Endothelial cell of umbilical vein (primary cell): ENCODE data around the gene CCDC85A. TPM values are rescaled to one million over a fixed set of nuclear protein-coding genes. Genes with fewer than 3 reads are reported as not detected.

Experiments
- BruUV-seq: library from RNA; stranded (reverse); fragments of 400-500 nt; replicated peaks from 2 replicates; lab custom pipeline; 2021; lab: Mats Ljungman, UMichigan
- CTCF ChIA-PET: fragments of 300-600, 350-600 bp; sonication (Branson Sonifier 250); formaldehyde crosslinking; loops from one replicate; lab custom pipeline; 2021; ENCODE audit warnings: antibody characterized with exemption, inconsistent platforms; lab: Charles Lee
- POLR2A ChIA-PET: fragments of 300-600, 350-600 bp; sonication (Branson Sonifier 250); formaldehyde crosslinking; loops from one replicate; lab custom pipeline; 2021; ENCODE audit warnings: antibody characterized with exemption, inconsistent platforms; lab: Charles Lee
- DNase-seq: peaks from one replicate; pipeline ENCODE4 v3.0.0-alpha.2; 2011; ENCODE audit warnings: low read depth, low spot score
- FAIRE-seq: peaks from 2 replicates; lab custom pipeline; 2011; peaks lifted over from hg19 to GRCh38; lab: Jason Lieb, UNC
- H2AFZ ChIP-seq: 2 replicates; pipeline ENCODE4 v1.6.0; 2012; ENCODE audit warnings: low read depth, low read length, control low read depth, inconsistent platforms
- H3K27ac ChIP-seq: 2 replicates; pipeline ENCODE4 v1.5.1; 2011; ENCODE audit warnings: low read depth, mild to moderate bottlenecking, control low read depth, low read length, moderate library complexity; ENCODE audit not compliant: insufficient read depth
- H3K27me3 ChIP-seq, 2 experiments: 2 replicates each; pipeline versions ENCODE4 v1.6.0 to v1.6.1; 2011; ENCODE audit warnings: low read length in 2 of 2, mixed read lengths in 1 of 2; ENCODE audit not compliant: control insufficient read depth in 2 of 2, insufficient read depth in 2 of 2
- H3K36me3 ChIP-seq, 2 experiments: 2 replicates in 1 of 2; 3 replicates in 1 of 2; pipeline ENCODE4 v1.5.1; 2011; ENCODE audit warnings: low read length in 2 of 2, mild to moderate bottlenecking in 1 of 2, moderate library complexity in 1 of 2; ENCODE audit not compliant: control insufficient read depth in 2 of 2, insufficient read depth in 2 of 2; ENCODE audit errors: extremely low read depth in 1 of 2
- H3K4me1 ChIP-seq: 3 replicates; pipeline ENCODE4 v1.5.1; 2011; ENCODE audit warnings: mild to moderate bottlenecking, low read length; ENCODE audit not compliant: control insufficient read depth, insufficient read depth; ENCODE audit errors: extremely low read depth
- H3K4me2 ChIP-seq: 2 replicates; pipeline ENCODE4 v1.6.1; 2011; ENCODE audit warnings: low read length, control low read depth, mixed read lengths; ENCODE audit not compliant: insufficient read depth
- H3K4me3 ChIP-seq, 3 experiments: fragments of 200-600 bp in 1 of 3; sonication (generic), shearing (Covaris generic) in 1 of 3; replicated peaks in 1 of 3; 2 replicates each; pipeline ENCODE4 v1.5.1; 2011 to 2016; ENCODE audit warnings: control low read depth in 3 of 3, low read length in 3 of 3, mild to moderate bottlenecking in 2 of 3, inconsistent platforms in 1 of 3, low read depth in 1 of 3, moderate library complexity in 1 of 3; ENCODE audit not compliant: insufficient read depth in 1 of 3
- H3K79me2 ChIP-seq: 2 replicates; pipeline ENCODE4 v1.6.0; 2012; ENCODE audit warnings: low read length, inconsistent platforms; ENCODE audit not compliant: control insufficient read depth, insufficient read depth
- H3K9ac ChIP-seq: replicated peaks from 2 replicates; pipeline ENCODE3; 2011; ENCODE audit warnings: low read length, control low read depth; ENCODE audit not compliant: insufficient read depth; ENCODE audit errors: extremely low read depth
- H3K9me1 ChIP-seq: replicated peaks from 3 replicates; pipeline ENCODE4 v1.6.0; 2011; ENCODE audit warnings: mild to moderate bottlenecking, low read length; ENCODE audit not compliant: control insufficient read depth, insufficient read depth; ENCODE audit errors: extremely low read depth
- H3K9me3 ChIP-seq: replicated peaks from 2 replicates; pipeline ENCODE4 v1.5.1; 2012; ENCODE audit warnings: low read length, inconsistent platforms; ENCODE audit not compliant: control insufficient read depth, insufficient read depth
- H4K20me1 ChIP-seq: replicated peaks from 2 replicates; pipeline ENCODE3; 2011; ENCODE audit warnings: mild to moderate bottlenecking, low read length; ENCODE audit not compliant: control insufficient read depth, insufficient read depth; ENCODE audit errors: extremely low read depth
- CTCF ChIP-seq, 2 donors: IDR thresholded peaks; 1 replicate in 1 of 2; 2 replicates in 1 of 2; pipeline ENCODE4 v1.5.1; 2011; ENCODE audit warnings: low read length in 2 of 2, mild to moderate bottlenecking in 2 of 2, moderate library complexity in 2 of 2, control low read depth in 1 of 2, inconsistent platforms in 1 of 2, low read depth in 1 of 2; ENCODE audit not compliant: insufficient read depth in 1 of 2; ENCODE audit errors: extremely low read depth in 1 of 2
- EZH2 ChIP-seq: IDR thresholded peaks from 2 replicates; pipeline ENCODE4 v1.6.1; 2012; ENCODE audit warnings: borderline replicate concordance, low read depth, mild to moderate bottlenecking, moderate library complexity, low read length, inconsistent platforms; ENCODE audit not compliant: severe bottlenecking
- FOS ChIP-seq: IDR thresholded peaks from 2 replicates; pipeline ENCODE4 v1.6.1; 2011; ENCODE audit warnings: mild to moderate bottlenecking, low read length, moderate library complexity, borderline replicate concordance; ENCODE audit not compliant: insufficient read depth
- GATA2 ChIP-seq: IDR thresholded peaks from 2 replicates; pipeline ENCODE4 v1.7.0; 2011; ENCODE audit warnings: low read depth, mild to moderate bottlenecking, moderate library complexity, mixed read lengths, low read length; ENCODE audit not compliant: insufficient read length, insufficient read depth
- JUN ChIP-seq: IDR thresholded peaks from 2 replicates; pipeline ENCODE4 v1.6.1; 2011; ENCODE audit warnings: borderline replicate concordance, low read depth; ENCODE audit not compliant: insufficient read length, insufficient read depth
- MYC ChIP-seq: IDR thresholded peaks from one replicate; pipeline ENCODE4 v1.6.1; 2011; ENCODE audit warnings: mild to moderate bottlenecking, low read depth, low read length
- POLR2A ChIP-seq: IDR thresholded peaks from 2 replicates; pipeline ENCODE4 v1.6.1; 2012; ENCODE audit warnings: low read depth, mild to moderate bottlenecking, control low read depth, low read length
- POLR2AphosphoS5 ChIP-seq: IDR thresholded peaks from 2 replicates; pipeline ENCODE4 v1.6.1; 2012; ENCODE audit warnings: low read depth, mild to moderate bottlenecking, control low read depth, low read length, moderate library complexity; ENCODE audit not compliant: insufficient read depth
- dilution Hi-C: fragments of 300-500 bp; cut with MboI; formaldehyde crosslinking; loops from one replicate; pipeline ENCODE4 v1.15.0; 2019; ENCODE audit warnings: low sequenced_read_pairs; ENCODE audit not compliant: extremely low pct_ligation_motif_present
- intact Hi-C: fragments of 100-400 bp; cut with micrococcal nuclease; formaldehyde crosslinking; loops from one replicate; pipeline ENCODE4 v1.10.0; 2022
- polyA plus RNA-seq, 4 experiments: library from polyadenylated mRNA; depleted of rRNA in 3 of 4; stranded (reverse) in 3 of 4; unstranded in 1 of 4; fragments of >200 nt; gene quantifications; 2 replicates each; pipeline versions ENCODE4 v1.2.1 to v1.2.3, GENCODE V29; 2011 to 2012; ENCODE audit warnings: missing spikeins in 1 of 4
- total RNA-seq: library from RNA; stranded (reverse); gene quantifications from 2 replicates; pipeline ENCODE4 v1.2.3, GENCODE V29; 2021
- TF ChIP-seq, protein P1 (sequence below): IDR thresholded peaks from 2 replicates; pipeline ENCODE4 v1.6.1; 2011; ENCODE audit not compliant: insufficient read depth, insufficient read length

The CCDC85A gene
- total and polyA plus RNA-seq, 2 donors (not counting 3 experiments of a cell fraction or from before 2014, with no cell fraction given): 5.1 to 10.4 TPM

- dilution Hi-C loops: no loop called here
- Histone ChIP-seq H3K9ac (no peak overlapping the region), H3K79me2 (no peaks in the 10 kb centered on the region), H3K36me3 (no peaks in the 10 kb centered on the region), H3K9me1 (no peaks in the 10 kb centered on the region), H2AFZ (no peak overlapping the region), H3K9me3 (no peaks in the 10 kb centered on the region), H3K4me1 (no peaks in the 10 kb centered on the region), H3K27me3 (no peaks in the 10 kb centered on the region), H4K20me1 (no peaks in the 10 kb centered on the region), H3K4me2 (no peak overlapping the region), H3K4me3 (no peak overlapping the region), H3K27ac (no peak overlapping the region)
- CTCF ChIA-PET: no interaction called here
- TF ChIP-seq GATA2 (no peak), JUN (no peak), MYC (no peak), POLR2AphosphoS5 (no peak), POLR2A (no peak), EZH2 (no peak), FOS (no peak), CTCF (IDR thresholded peaks at IDR 0.05; ENCODE audit: extremely low read depth in 1 of 2, insufficient read depth in 1 of 2, low read depth in 1 of 2, low read length in 2 of 2) (no peak)
- TF ChIP-seq, protein P1, sequence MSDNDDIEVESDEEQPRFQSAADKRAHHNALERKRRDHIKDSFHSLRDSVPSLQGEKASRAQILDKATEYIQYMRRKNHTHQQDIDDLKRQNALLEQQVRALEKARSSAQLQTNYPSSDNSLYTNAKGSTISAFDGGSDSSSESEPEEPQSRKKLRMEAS: no peak
- POLR2A ChIA-PET: no interaction called here
- FAIRE-seq (no peak), DNase-seq (no peak)
- intact Hi-C loops: no loop called here
- BruUV-seq: no TSS peak
These were observed 164.8 kb downstream of the CCDC85A start for GRCh38 chr2:56348392-56349210.
